ENCODE results near the gene SLC9B2. TPM values are rescaled to one million over a fixed set of nuclear protein-coding genes. Genes with fewer than 3 reads are reported as not detected.

SLC9B2 gene
- total RNA-seq, 1 experiment from 2014 or later, result 7.3 TPM

DNA sequence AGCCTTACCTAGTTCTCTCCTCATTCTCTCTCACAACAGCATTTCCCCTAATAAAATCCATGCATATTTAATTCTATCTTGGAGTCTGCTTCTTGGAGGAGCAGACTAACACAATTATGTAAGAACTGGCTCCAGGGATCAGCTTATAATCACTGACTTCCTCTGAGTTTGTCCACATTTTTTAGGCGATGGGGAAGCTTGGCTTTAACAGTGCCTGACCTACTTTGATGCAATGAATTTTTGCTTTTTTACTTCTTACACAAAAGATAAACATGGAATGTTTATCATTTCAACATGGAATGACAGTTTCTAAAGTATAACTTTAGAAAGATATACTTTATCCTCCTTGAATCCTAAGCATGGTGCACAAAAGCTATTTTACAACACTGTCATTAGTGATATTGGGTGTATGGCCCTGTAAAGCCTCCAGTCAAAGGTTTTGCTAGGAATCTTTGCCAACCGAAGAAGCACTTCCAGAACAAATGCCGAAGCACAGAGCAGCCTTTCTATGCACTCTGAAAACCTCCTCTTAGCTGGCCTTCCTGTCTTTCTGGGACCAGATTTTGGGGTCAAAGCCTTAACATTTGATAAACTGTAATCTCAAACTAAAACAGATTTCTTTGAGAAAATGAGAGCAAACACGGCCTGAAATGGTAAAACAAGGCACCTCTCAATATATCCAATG is 22.3 kb upstream of the SLC9B2 start:
- H3K9me3 Mint-ChIP-seq, result no peaks in the 10 kb centered on the region
- Histone ChIP-seq H3K56ac (ENCODE audit: insufficient read length, low read depth, low read length) (no peak overlapping the region), H3K9ac (ENCODE audit: extremely low read depth, insufficient read length, low read length) (peak overlapping the region; percentile 46)

More for the DNA sequence above, 22.3 kb upstream of the SLC9B2 start:
- Histone ChIP-seq H3K4ac (ENCODE audit: low read depth, low read length) (no peak overlapping the region), H2BK120ac (ENCODE audit: low read depth, low read length, poor library complexity, severe bottlenecking) (no peak overlapping the region), H3K23ac (ENCODE audit: insufficient read length, low read depth, low read length) (no peak overlapping the region), H2BK20ac (ENCODE audit: low read depth, low read length, poor library complexity, severe bottlenecking) (no peak overlapping the region), H2AK5ac (ENCODE audit: insufficient read length, low read length) (no peak overlapping the region), H3K79me1 (ENCODE audit: insufficient read depth, low read depth, low read length, poor library complexity, severe bottlenecking) (no peaks in the 10 kb centered on the region), H2BK15ac (ENCODE audit: low read depth, low read length) (no peak overlapping the region), H3K9me3 (ENCODE audit: control insufficient read depth, low read depth, low read length) (no peaks in the 10 kb centered on the region), H3K14ac (ENCODE audit: insufficient read depth, low read length) (no peak overlapping the region), H3K27ac (ENCODE audit: insufficient read length, low read depth, low read length) (no peak overlapping the region), H3K4me1 (ENCODE audit: insufficient read depth, low read length) (0 out of 2 replicates have a peak, but pooled peaks cover 3% of the 10 kb centered on the region), H2BK12ac (ENCODE audit: insufficient read length, low read depth, low read length) (no peak overlapping the region), H3K27me3 (ENCODE audit: insufficient read depth, low read length) (no peaks in the 10 kb centered on the region), H2BK5ac (ENCODE audit: insufficient read length, low read length) (no peak overlapping the region), H3T11ph (ENCODE audit: low read length) (no peak overlapping the region), H2AFZ (ENCODE audit: low read length) (no peak overlapping the region), H4K8ac (replicated peaks; ENCODE audit: insufficient read length, low read depth, low read length) (no peak overlapping the region), H4K20me1 (ENCODE audit: control insufficient read depth, insufficient read depth, insufficient read length) (no peaks in the 10 kb centered on the region), H3K4me2 (ENCODE audit: insufficient read depth, insufficient read length, low read length) (peak overlapping the region; percentile 47), H3K79me2 (ENCODE audit: insufficient read depth, low read length) (no peaks in the 10 kb centered on the region), H4K91ac (ENCODE audit: insufficient read length, low read depth, low read length) (no peak overlapping the region), H4K5ac (ENCODE audit: insufficient read length, low read depth, low read length) (no peak overlapping the region), H3K23me2 (ENCODE audit: insufficient read length, low read depth, low read length, poor library complexity, severe bottlenecking) (no peaks in the 10 kb centered on the region), H3K18ac (ENCODE audit: insufficient read length, low read depth, low read length) (no peak overlapping the region)
- peaks cover 0 to 2% (median 2%) of the 10 kb centered on the region in 3 experiments; a peak in 1 of 7 replicates for H3K36me3 Mint-ChIP-seq (ENCODE audit: insufficient read depth in 1 of 3, low read depth in 3 of 3)
- peak overlapping the region; percentile 79 to 86 for H3K4me3 Mint-ChIP-seq
- no peaks in the 10 kb centered on the region for H3K27me3 Mint-ChIP-seq (ENCODE audit: low read depth)
- H3K4me1 Mint-ChIP-seq, result peaks cover 14 to 15% of the 10 kb centered on the region in 2 experiments
- WGBS (ENCODE audit: extremely low coverage, insufficient read length, low lambda C conversion rate), result no CpG with 5 or more reads among the region's 4 CpGs
- H3K27ac Mint-ChIP-seq, result peak overlapping the region in 2 of 3 experiments; percentile 16 to 48; a peak in 2 of 7 replicates
- DNase-seq, result no peak
- TF ChIP-seq, protein P1, sequence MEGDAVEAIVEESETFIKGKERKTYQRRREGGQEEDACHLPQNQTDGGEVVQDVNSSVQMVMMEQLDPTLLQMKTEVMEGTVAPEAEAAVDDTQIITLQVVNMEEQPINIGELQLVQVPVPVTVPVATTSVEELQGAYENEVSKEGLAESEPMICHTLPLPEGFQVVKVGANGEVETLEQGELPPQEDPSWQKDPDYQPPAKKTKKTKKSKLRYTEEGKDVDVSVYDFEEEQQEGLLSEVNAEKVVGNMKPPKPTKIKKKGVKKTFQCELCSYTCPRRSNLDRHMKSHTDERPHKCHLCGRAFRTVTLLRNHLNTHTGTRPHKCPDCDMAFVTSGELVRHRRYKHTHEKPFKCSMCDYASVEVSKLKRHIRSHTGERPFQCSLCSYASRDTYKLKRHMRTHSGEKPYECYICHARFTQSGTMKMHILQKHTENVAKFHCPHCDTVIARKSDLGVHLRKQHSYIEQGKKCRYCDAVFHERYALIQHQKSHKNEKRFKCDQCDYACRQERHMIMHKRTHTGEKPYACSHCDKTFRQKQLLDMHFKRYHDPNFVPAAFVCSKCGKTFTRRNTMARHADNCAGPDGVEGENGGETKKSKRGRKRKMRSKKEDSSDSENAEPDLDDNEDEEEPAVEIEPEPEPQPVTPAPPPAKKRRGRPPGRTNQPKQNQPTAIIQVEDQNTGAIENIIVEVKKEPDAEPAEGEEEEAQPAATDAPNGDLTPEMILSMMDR (conservative IDR thresholded peaks at IDR 0.05), result no peak
